NOMO-1 treated with dmso at 0.1 percent for 144 hours (cell line): Measurements from ENCODE around the gene CCNA2.

ENCODE experiments used
- DNase-seq: peaks from one replicate; lab custom pipeline; 2025; ENCODE audit not compliant: unreplicated experiment; lab: John Stamatoyannopoulos, UW

Gene CCNA2

GRCh38 chr4:121823505-121824170, at the start of gene CCNA2:
CCNA2 (minus strand) TSS chr4:121823883; CDS start chr4:121823628, 255 bp downstream.
- peak; percentile 97 for DNase-seq

- DNase-seq: peak; percentile 90
Observed at GRCh38 chr4:121869841-121870822, 46.4 kb upstream of the CCNA2 start, which contains the start of gene BBS7. BBS7 (minus strand) TSS chr4:121870474; CDS start chr4:121870313, 161 bp downstream.

DNA sequence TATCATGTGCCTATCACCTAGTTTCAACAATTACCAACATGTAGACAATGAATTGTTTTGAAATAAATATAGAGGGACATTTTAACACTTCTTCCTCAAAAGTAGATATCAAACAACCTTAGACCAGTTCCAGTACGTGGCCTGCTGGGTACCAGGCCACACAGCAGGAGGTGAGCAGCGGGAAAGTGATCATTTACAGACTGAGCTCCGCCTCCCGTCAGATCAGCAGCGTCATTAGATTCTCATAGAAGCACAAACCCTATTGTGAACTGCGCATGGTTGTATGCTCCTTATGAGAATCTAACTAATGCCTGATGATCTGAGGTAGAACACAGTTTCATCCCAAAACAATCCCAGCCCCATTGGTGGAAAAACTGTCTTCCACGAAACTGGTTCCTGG, 40.1 kb upstream of the CCNA2 start:
- DNase-seq: no peak

- no peak for DNase-seq
Observed at GRCh38 chr4:121861426-121861825, 37.7 kb upstream of the CCNA2 start.

DNA sequence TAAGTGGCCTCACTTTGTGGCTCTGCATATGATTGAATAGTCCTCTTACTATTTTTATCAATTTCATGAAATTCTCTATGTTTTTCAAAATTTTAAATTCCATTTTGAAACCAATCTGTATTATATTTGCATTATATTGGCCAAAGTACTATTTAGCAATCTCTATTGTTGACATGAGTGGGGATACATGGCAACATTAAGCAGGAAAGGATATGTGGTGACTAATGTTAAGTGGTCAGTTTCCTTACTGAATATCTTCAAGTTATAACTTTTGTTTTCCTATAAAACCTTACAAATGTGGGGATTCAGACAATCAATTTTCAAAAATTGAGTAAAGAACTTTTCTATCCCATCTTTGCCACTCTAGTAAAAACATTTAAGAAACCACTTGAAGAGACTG, 36.4 kb upstream of the CCNA2 start:
- DNase-seq: no peak

- no peak for DNase-seq
Observed at GRCh38 chr4:121851354-121851753, 27.7 kb upstream of the CCNA2 start.

DNA sequence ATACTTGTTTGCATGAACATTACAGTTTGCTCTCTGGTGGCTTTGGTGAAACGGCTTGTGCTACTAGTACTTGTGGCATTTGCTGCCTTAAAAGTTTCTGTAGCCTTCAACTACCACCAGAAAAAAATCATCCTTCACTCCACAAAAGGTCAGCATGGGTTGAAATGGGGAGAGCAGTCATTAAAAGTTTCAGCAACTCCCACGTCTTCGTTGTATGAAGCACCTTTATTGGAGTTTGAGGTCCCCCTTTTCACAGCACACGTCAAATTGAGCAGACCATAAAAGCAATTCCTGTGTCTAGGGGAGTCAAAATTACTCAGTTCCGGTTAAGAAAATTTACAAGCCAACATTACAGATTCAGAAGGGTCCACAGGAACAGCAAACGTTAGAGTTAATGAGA, 23.0 kb upstream of the CCNA2 start:
- DNase-seq: no peak

GRCh38 chr4:121842862-121843261, 19.2 kb upstream of the CCNA2 start:
- no peak for DNase-seq

- DNase-seq: no peak
Observed at GRCh38 chr4:121838136-121838535, 14.5 kb upstream of the CCNA2 start.

DNA sequence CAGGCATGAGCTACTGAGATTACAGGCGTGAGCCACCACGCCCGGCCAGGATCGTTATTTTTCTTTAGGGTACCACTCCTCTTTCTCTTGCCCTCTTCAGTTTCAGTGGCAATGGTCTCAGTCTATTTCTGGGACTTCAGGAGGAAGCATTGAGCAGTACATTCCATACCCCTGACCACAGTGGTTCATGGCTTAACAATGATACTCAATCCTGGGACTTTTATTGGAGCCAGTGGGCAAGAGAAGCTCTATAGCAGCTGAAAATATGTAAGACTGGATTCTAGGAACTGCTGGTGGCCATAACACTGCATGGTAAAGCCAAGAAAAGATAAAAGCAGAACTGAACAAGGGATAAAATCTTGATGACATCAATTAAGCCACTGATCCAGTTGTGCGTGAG, 5.8 kb upstream of the CCNA2 start:
- DNase-seq: no peak

- DNase-seq: no peak
Observed at GRCh38 chr4:121827853-121828252, 4.2 kb upstream of the CCNA2 start.

- DNase-seq: no peak
Observed at GRCh38 chr4:121824950-121825349, 1.3 kb upstream of the CCNA2 start.

GRCh38 chr4:121824171-121824527, 466 bp upstream of the CCNA2 start:
- no peak for DNase-seq

DNA sequence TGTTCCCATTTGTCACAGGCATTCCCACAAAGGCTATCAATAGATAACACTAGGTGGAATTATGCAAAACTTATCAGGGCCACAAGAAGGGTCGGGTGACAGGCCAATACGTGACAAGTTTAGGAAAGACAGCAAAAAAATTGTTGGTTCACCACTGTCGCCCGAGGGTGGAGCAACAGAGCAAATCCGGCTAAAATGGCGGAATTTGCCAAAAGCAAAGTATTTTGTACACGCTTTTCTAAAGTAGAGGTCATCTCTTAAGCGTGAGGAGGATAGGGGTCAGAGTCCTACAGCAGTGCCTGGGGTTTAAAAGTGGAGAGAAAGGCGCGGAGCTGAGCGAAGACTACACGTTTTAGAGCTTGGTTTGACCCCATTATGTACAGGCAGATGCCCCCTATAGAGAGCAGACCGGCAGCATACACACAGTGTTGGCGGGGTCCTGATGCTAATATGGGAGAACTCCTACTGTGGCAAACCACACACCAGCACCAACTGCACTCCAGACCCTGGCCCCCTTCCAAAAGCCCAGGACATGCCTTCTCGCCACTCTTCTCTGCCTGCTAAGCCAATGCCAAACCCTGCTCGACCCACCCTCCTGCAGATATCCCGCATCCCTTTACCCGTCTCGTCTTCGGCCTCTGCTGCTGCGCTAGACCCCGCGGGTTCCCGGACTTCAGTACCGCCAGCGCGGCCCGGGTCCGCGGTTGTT, 733 bp downstream of the CCNA2 start:
- peak; percentile 41 for DNase-seq

- DNase-seq: no peak
Observed at GRCh38 chr4:121822047-121822446, 1.6 kb downstream of the CCNA2 start.

GRCh38 chr4:121819216-121819965, 4.3 kb downstream of the CCNA2 start:
- no peak for DNase-seq

DNA sequence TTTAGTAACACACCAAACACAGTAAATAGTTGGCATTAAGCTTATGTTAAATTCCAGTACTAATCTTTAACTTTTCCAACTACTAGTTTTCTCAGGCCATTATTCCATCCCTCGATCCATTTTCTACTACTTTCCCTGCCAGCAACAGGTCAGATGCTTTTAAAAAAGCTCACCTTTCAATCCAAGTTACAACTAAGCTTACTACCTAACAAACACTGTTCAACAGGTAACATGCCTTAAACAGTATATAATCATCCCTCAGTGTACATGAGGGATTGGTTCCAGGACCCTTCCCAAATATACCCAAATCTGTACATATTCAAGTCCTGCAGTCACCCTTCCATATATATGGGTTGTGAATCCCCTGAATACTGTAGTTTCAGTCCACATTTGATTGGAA, 5.5 kb downstream of the CCNA2 start:
- no peak for DNase-seq

GRCh38 chr4:121817701-121818100, 6.0 kb downstream of the CCNA2 start:
- DNase-seq: no peak

GRCh38 chr4:121817006-121817405, 6.7 kb downstream of the CCNA2 start:
- DNase-seq: no peak

DNA sequence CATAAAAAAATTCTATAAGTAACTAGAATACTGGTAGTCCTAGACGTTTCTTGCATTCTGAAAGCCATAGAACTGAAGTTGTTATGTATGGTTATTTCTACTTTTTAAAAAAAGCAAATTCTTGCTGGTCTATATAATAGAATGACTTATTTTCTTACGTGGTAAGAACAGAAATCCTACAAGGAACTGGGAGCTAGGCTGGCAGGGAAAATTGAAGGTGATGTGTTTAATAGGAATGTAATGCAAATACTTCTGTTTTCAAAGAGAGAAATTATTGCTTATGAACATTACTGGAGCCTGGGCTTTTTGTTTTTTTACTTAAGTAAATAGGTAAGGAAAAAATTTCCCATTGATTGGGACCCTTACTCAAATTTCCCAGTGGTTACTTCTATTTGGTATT, 8.9 kb downstream of the CCNA2 start:
- no peak for DNase-seq

- DNase-seq: no peak
Observed at GRCh38 chr4:121811122-121811521, 12.6 kb downstream of the CCNA2 start.
